Astrocyte (in vitro differentiated cells and primary cell): ENCODE data around the gene FICD.

ENCODE experiments used
- EZH2 ChIP-seq: IDR thresholded peaks from 2 replicates; pipeline ENCODE4 v1.6.1; 2012; ENCODE audit warnings: mild to moderate bottlenecking, low read length, inconsistent platforms; ENCODE audit not compliant: insufficient read depth
- TF ChIP-seq, protein P1 (sequence below): IDR thresholded peaks from 2 replicates; pipeline ENCODE4 v1.5.1; 2011; ENCODE audit warnings: low read depth, mild to moderate bottlenecking, inconsistent platforms, low read length, moderate library complexity; ENCODE audit not compliant: insufficient read depth

DNA sequence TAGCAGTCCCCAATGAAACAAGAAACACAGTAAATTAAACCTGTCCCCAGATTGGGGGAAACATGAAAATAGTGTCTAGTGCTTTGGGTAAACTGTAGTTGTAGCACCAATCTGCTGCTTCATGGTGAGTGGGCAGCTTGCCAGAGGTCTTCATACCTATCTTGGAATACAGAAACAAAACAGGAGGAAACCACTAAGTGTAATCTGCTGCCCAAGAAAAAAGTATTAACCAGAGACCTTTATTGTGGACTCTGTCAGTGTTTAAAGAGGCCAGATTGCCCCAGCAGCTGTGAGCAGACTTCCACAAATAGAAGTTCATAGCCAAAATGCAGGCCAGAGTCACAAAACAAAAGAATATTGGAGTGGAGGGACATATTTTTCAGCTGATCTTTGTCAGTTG is 49.6 kb downstream of the FICD start:
- TF ChIP-seq, protein P1, sequence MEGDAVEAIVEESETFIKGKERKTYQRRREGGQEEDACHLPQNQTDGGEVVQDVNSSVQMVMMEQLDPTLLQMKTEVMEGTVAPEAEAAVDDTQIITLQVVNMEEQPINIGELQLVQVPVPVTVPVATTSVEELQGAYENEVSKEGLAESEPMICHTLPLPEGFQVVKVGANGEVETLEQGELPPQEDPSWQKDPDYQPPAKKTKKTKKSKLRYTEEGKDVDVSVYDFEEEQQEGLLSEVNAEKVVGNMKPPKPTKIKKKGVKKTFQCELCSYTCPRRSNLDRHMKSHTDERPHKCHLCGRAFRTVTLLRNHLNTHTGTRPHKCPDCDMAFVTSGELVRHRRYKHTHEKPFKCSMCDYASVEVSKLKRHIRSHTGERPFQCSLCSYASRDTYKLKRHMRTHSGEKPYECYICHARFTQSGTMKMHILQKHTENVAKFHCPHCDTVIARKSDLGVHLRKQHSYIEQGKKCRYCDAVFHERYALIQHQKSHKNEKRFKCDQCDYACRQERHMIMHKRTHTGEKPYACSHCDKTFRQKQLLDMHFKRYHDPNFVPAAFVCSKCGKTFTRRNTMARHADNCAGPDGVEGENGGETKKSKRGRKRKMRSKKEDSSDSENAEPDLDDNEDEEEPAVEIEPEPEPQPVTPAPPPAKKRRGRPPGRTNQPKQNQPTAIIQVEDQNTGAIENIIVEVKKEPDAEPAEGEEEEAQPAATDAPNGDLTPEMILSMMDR, result no peak
- TF ChIP-seq EZH2, result no peak
